Non-pigmented ciliary epithelial cell (primary cell): Measurements from ENCODE around the gene P2RY13.

Experiments
- DNase-seq: peaks from one replicate; pipeline ENCODE4 v3.0.0-alpha.2; 2010; ENCODE audit warnings: low read depth

Gene P2RY13

GRCh38 chr3:151320131-151320530 is 9.2 kb downstream of the P2RY13 start:
- no peak for DNase-seq

- DNase-seq = no peak
These were observed 9.7 kb downstream of the P2RY13 start for GRCh38 chr3:151319628-151320027.

- no peak for DNase-seq
These were observed 10.4 kb downstream of the P2RY13 start for GRCh38 chr3:151318991-151319390.

- no peak for DNase-seq
These were observed 11.0 kb downstream of the P2RY13 start for GRCh38 chr3:151318313-151318712.

GRCh38 chr3:151316267-151316991 is 12.9 kb downstream of the P2RY13 start, which contains the start of gene GPR87:
GPR87 (minus strand) TSS chr3:151316820; CDS start chr3:151300100, 16,720 bp downstream.
- no peak for DNase-seq

- no peak for DNase-seq
These were observed 13.5 kb downstream of the P2RY13 start for GRCh38 chr3:151315846-151316245.

GRCh38 chr3:151315136-151315535 is 14.2 kb downstream of the P2RY13 start:
- DNase-seq = peak; percentile 44

GRCh38 chr3:151314593-151314992 is 14.8 kb downstream of the P2RY13 start:
- DNase-seq = no peak

- DNase-seq = no peak
These were observed 15.2 kb downstream of the P2RY13 start for GRCh38 chr3:151314137-151314536.

GRCh38 chr3:151312972-151313371 is 16.4 kb downstream of the P2RY13 start:
- no peak for DNase-seq

GRCh38 chr3:151309566-151309965 is 19.8 kb downstream of the P2RY13 start:
- no peak for DNase-seq

GRCh38 chr3:151307583-151308488 is 21.5 kb downstream of the P2RY13 start:
- DNase-seq = no peak

GRCh38 chr3:151307131-151307530 is 22.2 kb downstream of the P2RY13 start:
- DNase-seq = no peak

- DNase-seq = no peak
These were observed 23.1 kb downstream of the P2RY13 start for GRCh38 chr3:151306168-151306810.

- DNase-seq = no peak
These were observed 23.6 kb downstream of the P2RY13 start for GRCh38 chr3:151305775-151306151.

GRCh38 chr3:151305060-151305774 is 24.1 kb downstream of the P2RY13 start:
- peak; percentile 94 for DNase-seq

GRCh38 chr3:151303751-151304150 is 25.6 kb downstream of the P2RY13 start:
- no peak for DNase-seq

- peak; percentile 49 for DNase-seq
These were observed 27.6 kb downstream of the P2RY13 start for GRCh38 chr3:151301787-151302186.

- DNase-seq = no peak
These were observed 28.8 kb downstream of the P2RY13 start for GRCh38 chr3:151300539-151300938.

GRCh38 chr3:151299006-151299405 is 30.3 kb downstream of the P2RY13 start:
- no peak for DNase-seq

GRCh38 chr3:151297429-151297828 is 31.9 kb downstream of the P2RY13 start:
- no peak for DNase-seq

GRCh38 chr3:151296226-151296625 is 33.1 kb downstream of the P2RY13 start:
- DNase-seq = no peak
